Activated CD8-positive, alpha-beta memory T cell treated with anti-CD3 and anti-CD28 coated beads for 1 hour (primary cell): Measurements from ENCODE around the gene NDUFB2.
"Not testable (repeated sequence)": the region's sequence is repeated elsewhere in the genome, so short reads cannot be mapped to it uniquely, and the experiment has no call there.

Experiments used
- DNase-seq, 2 donors: peaks; one replicate each; pipeline ENCODE4 v3.0.0-alpha.2; 2020; ENCODE audit warnings: low read depth in 1 of 2; ENCODE audit errors: extremely low read depth in 1 of 2

The NDUFB2 gene

GRCh38 chr7:140689199-140690152, 7.0 kb upstream of the NDUFB2 start:
- no peak for DNase-seq

DNA sequence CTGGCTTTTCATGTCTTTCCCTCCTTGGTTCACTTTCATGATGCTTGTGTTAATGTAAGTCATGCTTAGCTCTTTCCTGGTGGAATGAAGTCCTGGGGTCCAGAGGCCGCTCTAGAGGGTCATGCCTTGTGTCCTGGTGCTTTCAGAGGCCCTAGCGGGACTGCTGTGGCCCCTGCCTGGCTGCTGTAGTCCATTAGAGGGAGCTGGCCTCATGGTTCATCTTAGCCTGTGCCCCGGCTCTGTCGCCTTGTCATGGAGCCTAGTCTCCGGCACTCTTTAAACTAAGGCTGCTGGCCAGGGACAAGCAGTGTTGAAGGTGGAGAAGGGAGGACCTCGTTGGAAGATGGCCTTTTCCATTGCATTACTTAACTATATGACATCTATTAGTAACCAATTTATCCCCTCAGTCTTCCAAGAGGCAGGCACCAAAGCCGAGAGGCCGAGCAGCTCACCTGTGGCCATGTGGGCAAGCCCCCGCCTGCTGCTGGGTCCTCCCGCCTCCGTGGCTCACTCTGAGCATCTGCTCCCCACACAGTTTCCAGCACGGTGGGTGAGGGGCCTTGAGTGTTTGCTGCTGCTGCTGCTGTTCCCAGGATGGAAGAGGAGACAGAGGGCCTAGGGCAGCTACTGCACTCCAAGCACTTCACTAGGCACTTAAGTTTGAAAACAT, 5.0 kb upstream of the NDUFB2 start:
- no peak for DNase-seq

- not testable (repeated sequence) for DNase-seq
Observed at GRCh38 chr7:140693849-140694248, 2.7 kb upstream of the NDUFB2 start.

- DNase-seq = no peak
Observed at GRCh38 chr7:140694592-140694991, 1.9 kb upstream of the NDUFB2 start.

- no peak for DNase-seq
Observed at GRCh38 chr7:140695381-140695780, 1.1 kb upstream of the NDUFB2 start.

- peak in 1 of 2 donors; percentile 85 for DNase-seq
Observed at GRCh38 chr7:140696024-140696679, 356 bp upstream of the NDUFB2 start.

DNA sequence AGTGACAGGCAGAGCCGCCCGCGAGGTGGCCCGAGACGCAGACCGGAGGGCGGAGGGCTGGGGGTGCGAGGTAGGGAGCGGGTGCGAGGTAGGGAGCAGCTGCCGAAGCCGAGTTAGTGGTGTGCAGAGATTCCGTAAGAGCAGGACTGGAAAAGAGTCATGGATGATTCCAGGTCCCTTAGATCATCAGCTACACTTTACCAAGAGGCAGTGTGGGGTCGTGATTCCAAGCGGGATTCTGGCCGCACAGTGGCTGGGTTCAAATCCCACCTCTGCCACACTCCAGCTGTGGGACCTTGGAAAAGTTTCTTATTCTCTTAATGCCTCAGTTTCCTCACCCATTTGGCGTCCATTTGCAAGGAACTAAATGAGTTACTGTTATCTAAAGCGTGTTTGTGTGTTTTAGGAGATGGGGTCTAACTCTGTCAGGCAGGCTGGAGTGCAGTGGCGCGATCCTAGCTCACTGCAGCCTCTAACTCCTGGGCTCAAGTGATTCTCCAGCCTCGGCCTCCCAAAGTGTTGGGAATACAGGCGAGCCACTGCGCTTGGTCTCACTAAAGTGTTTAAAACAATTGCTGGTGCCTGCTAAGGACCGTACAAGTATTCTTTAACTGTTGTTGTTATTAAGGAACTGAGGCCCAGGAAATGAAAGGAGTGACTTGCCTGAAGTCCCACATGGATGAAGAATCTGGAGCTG, 1.1 kb downstream of the NDUFB2 start:
- no peak for DNase-seq

GRCh38 chr7:140698477-140698876, 2.0 kb downstream of the NDUFB2 start:
- DNase-seq = no peak

- DNase-seq = no peak
Observed at GRCh38 chr7:140702774-140703173, 6.3 kb downstream of the NDUFB2 start.

DNA sequence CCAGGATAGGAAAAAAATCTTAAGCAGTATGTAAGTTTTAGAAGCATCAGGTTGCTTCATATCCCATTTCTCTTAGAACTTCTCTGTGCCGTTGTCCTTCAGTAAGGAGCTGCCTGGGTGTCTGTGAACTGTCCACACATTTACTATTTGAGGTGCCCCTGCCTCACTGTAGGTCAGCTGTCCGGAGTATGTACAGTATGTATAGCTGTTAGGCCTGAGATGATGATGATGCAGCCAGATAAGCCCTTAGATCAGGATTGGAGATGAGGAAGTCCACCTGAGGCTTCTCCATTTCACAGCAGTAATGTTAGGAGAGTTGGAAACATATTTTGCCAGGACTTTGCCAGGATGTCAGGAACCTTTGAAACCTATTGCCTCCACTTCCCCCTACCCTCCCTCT, 7.7 kb downstream of the NDUFB2 start:
- DNase-seq = no peak

- DNase-seq = no peak
Observed at GRCh38 chr7:140707132-140707531, 10.6 kb downstream of the NDUFB2 start.

DNA sequence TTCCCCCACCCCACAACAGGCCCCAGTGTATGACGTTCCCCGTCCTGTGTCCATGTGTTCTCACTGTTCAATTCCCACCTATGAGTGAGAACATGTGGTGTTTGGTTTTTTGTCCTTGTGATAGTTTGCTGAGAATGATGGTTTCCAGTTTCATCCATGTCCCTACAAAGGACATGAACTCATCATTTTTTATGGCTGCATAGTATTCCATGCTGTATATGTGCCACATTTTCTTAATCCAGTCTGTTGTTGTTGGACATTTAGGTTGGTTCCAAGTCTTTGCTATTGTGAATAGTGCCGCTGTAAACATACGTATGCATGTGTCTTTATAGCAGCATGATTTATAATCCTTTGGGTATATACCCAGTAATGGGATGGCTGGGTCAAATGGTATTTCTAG, 12.3 kb downstream of the NDUFB2 start:
- DNase-seq = not testable (repeated sequence)

GRCh38 chr7:140712392-140712791, 15.9 kb downstream of the NDUFB2 start:
- not testable (repeated sequence) for DNase-seq

GRCh38 chr7:140714331-140715040, 18.0 kb downstream of the NDUFB2 start:
- no peak for DNase-seq

- DNase-seq = no peak
Observed at GRCh38 chr7:140719721-140720120, 23.2 kb downstream of the NDUFB2 start.

GRCh38 chr7:140722254-140722653, 25.7 kb downstream of the NDUFB2 start:
- DNase-seq = no peak

- DNase-seq = peak in 1 of 2 donors; percentile 13
Observed at GRCh38 chr7:140723006-140723405, 26.5 kb downstream of the NDUFB2 start.

- DNase-seq = no peak
Observed at GRCh38 chr7:140723574-140723973, 27.1 kb downstream of the NDUFB2 start.

GRCh38 chr7:140724706-140725105, 28.2 kb downstream of the NDUFB2 start:
- DNase-seq = no peak

GRCh38 chr7:140726281-140726680, 29.8 kb downstream of the NDUFB2 start:
- no peak for DNase-seq
